B cell (primary cell): ENCODE data around the gene LIMK2. TPM values are rescaled to one million over a fixed set of nuclear protein-coding genes. Genes with fewer than 3 reads are reported as not detected.

ENCODE experiments used
- ATAC-seq: fragments of 200-7000 bp; cut with Tn5 transposase; one replicate; pipeline ENCODE4 v1.10.0; 2021; ENCODE audit warnings: low read depth, mild to moderate bottlenecking, moderate number of reproducible peaks, moderate library complexity
- CTCF ChIA-PET: fragments of 350-600 bp; sonication (Branson Sonifier 250); formaldehyde crosslinking; loops from one replicate; lab custom pipeline; 2021; ENCODE audit warnings: antibody characterized with exemption, inconsistent platforms; lab: Charles Lee
- POLR2A ChIA-PET: fragments of 350-600 bp; sonication (Branson Sonifier 250); formaldehyde crosslinking; loops from one replicate; lab custom pipeline; 2021; ENCODE audit warnings: antibody characterized with exemption; lab: Charles Lee
- DNase-seq: peaks from one replicate; pipeline ENCODE4 v3.0.0; 2013
- H2AFZ ChIP-seq: 2 replicates; pipeline ENCODE4 v1.6.1; 2012; ENCODE audit warnings: mild to moderate bottlenecking, low read depth, low read length; ENCODE audit not compliant: insufficient read depth, poor library complexity, severe bottlenecking
- H3K27ac ChIP-seq, 2 donors: 1 replicate in 1 of 2; 2 replicates in 1 of 2; pipeline ENCODE4 v1.5.1; 2012 to 2013; ENCODE audit warnings: low read length in 2 of 2, mild to moderate bottlenecking in 2 of 2, moderate library complexity in 1 of 2
- H3K27me3 ChIP-seq, 4 experiments: fragments of 200-600 bp in 1 of 4; sonication (generic) in 1 of 4; replicated peaks in 1 of 4; 1 replicate in 2 of 4; 2 replicates in 2 of 4; pipeline versions ENCODE4 v1.6.1 to v1.7.0; 2013 to 2016; ENCODE audit warnings: low read length in 3 of 4, mild to moderate bottlenecking in 2 of 4, mixed read lengths in 1 of 4, moderate library complexity in 1 of 4; ENCODE audit not compliant: insufficient read depth in 4 of 4, control insufficient read depth in 3 of 4; ENCODE audit errors: control extremely low read depth in 1 of 4
- H3K36me3 ChIP-seq, 2 experiments: replicated peaks in 1 of 2; 1 replicate in 1 of 2; 2 replicates in 1 of 2; pipeline versions ENCODE4 v1.6.1 to v1.7.1; 2013; ENCODE audit warnings: low read length in 1 of 2; ENCODE audit not compliant: insufficient read depth in 2 of 2, control insufficient read depth in 1 of 2; ENCODE audit errors: control extremely low read depth in 1 of 2, extremely low read depth in 1 of 2
- H3K4me1 ChIP-seq, 2 donors: fragments of 200-600 bp in 1 of 2; sonication (generic) in 1 of 2; 1 replicate in 1 of 2; 2 replicates in 1 of 2; pipeline versions ENCODE4 v1.5.1 to v1.6.1; 2013 to 2017; ENCODE audit warnings: low read length in 2 of 2; ENCODE audit not compliant: control insufficient read depth in 2 of 2, insufficient read depth in 2 of 2
- H3K4me2 ChIP-seq: replicated peaks from 2 replicates; pipeline ENCODE3; 2012; ENCODE audit warnings: mild to moderate bottlenecking, low read depth, low read length; ENCODE audit not compliant: poor library complexity, severe bottlenecking
- H3K4me3 ChIP-seq, 5 experiments: fragments of 200-600 bp in 1 of 5; sonication (generic) in 1 of 5; 1 replicate in 3 of 5; 2 replicates in 2 of 5; pipeline versions ENCODE4 v1.5.1 to v1.7.0; 2011 to 2016; ENCODE audit warnings: low read length in 4 of 5, mild to moderate bottlenecking in 4 of 5, low read depth in 2 of 5, control low read depth in 1 of 5, moderate library complexity in 1 of 5; ENCODE audit not compliant: insufficient read depth in 1 of 5; ENCODE audit errors: control extremely low read depth in 1 of 5, extremely low read depth in 1 of 5
- H3K79me2 ChIP-seq: fragments of 200-600 bp; sonication (generic); one replicate; pipeline ENCODE4 v1.6.0; 2016; ENCODE audit warnings: low read length; ENCODE audit not compliant: control insufficient read depth, insufficient read depth
- H3K9ac ChIP-seq: fragments of 200-600 bp; sonication (generic); 2 replicates; pipeline ENCODE4 v1.6.1; 2017; ENCODE audit warnings: mild to moderate bottlenecking, low read length, moderate library complexity
- H3K9me3 ChIP-seq, 3 donors: one replicate each; pipeline versions ENCODE4 v1.6.1 to v1.7.1; 2013; ENCODE audit warnings: low read length in 2 of 3; ENCODE audit not compliant: control insufficient read depth in 2 of 3, insufficient read depth in 1 of 3; ENCODE audit errors: control extremely low read depth in 1 of 3
- H4K20me1 ChIP-seq: 2 replicates; pipeline ENCODE4 v1.6.0; 2012; ENCODE audit warnings: mild to moderate bottlenecking, low read length; ENCODE audit not compliant: insufficient read depth, control insufficient read depth, poor library complexity, severe bottlenecking
- H3K27ac Mint-ChIP-seq: one replicate; pipeline ENCODE4 v1.8.0; 2021; ENCODE audit warnings: mixed read lengths
- H3K27me3 Mint-ChIP-seq: one replicate; pipeline ENCODE4 v1.8.0; 2021; ENCODE audit warnings: mixed read lengths
- H3K4me1 Mint-ChIP-seq: one replicate; pipeline ENCODE4 v1.8.0; 2021; ENCODE audit warnings: mixed read lengths
- H3K4me3 Mint-ChIP-seq: one replicate; pipeline ENCODE4 v1.8.0; 2021; ENCODE audit warnings: mixed read lengths
- H3K9me3 Mint-ChIP-seq: one replicate; pipeline ENCODE4 v1.8.0; 2022; ENCODE audit warnings: mixed read lengths; ENCODE audit not compliant: insufficient read depth
- CTCF ChIP-seq: fragments of 200-600 bp; IDR thresholded peaks from one replicate; pipeline ENCODE4 v1.8.0; 2022; ENCODE audit warnings: antibody characterized with exemption, mild to moderate bottlenecking
- EZH2 ChIP-seq: IDR thresholded peaks from 2 replicates; pipeline ENCODE4 v1.6.1; 2012; ENCODE audit warnings: borderline replicate concordance, low read depth, mild to moderate bottlenecking, moderate library complexity, low read length; ENCODE audit not compliant: insufficient read depth, poor library complexity, severe bottlenecking
- WGBS: methylation state at CpG from one replicate; pipeline ENCODE4 v1.1.5; 2013; ENCODE audit warnings: missing lambda C conversion rate; ENCODE audit not compliant: insufficient coverage; 5-methylcytosine and 5-hydroxymethylcytosine counted together
- intact Hi-C: fragments of 100-400 bp; cut with micrococcal nuclease; formaldehyde crosslinking; loops from one replicate; pipeline ENCODE4 v1.10.0; 2022
- polyA plus RNA-seq: library from polyadenylated mRNA; depleted of rRNA; stranded (reverse); fragments of >200 nt; gene quantifications from 2 replicates; pipeline ENCODE4 v1.2.3, GENCODE V29; 2012
- total RNA-seq, 2 donors: library from RNA; stranded (reverse); fragments of 120-200 nt in 1 of 2; gene quantifications; 1 replicate in 1 of 2; 2 replicates in 1 of 2; pipeline versions ENCODE4 v1.2.3 to v1.2.4, GENCODE V29; 2013 to 2022

Gene LIMK2
- total and polyA plus RNA-seq, 2 donors (not counting 1 experiment from before 2014, with no cell fraction given) = 6.8 to 20.2 TPM

GRCh38 chr22:31274017-31274416, 61.9 kb downstream of the LIMK2 start:
- ChIA-PET POLR2A (interaction anchor here (0.6 to 1.0 kb wide), 2 partner anchors 17 to 155 kb away, joined by 3 read pairs; no protein-coding TSS in a partner anchor), CTCF (interaction anchor here (0.6 to 6.3 kb wide), 16 partner anchors 10 to 190 kb away, joined by 3 to 102 read pairs (median 8); partner anchors contain the start of genes LIMK2, PIK3IP1 and RNF185)
- H3K4me3 Mint-ChIP-seq = no peak overlapping the region
- H3K4me3 ChIP-seq = no peak overlapping the region
- DNase-seq = no peak
- H3K9me3 ChIP-seq = no peaks in the 10 kb centered on the region
- H3K4me1 Mint-ChIP-seq = no peaks in the 10 kb centered on the region
- no peak overlapping the region for H3K9ac ChIP-seq
- H3K4me1 ChIP-seq = peaks cover 0 to 3% of the 10 kb centered on the region in 2 donors
- TF ChIP-seq EZH2 = no peak
- TF ChIP-seq CTCF = no peak
- peaks cover 9% of the 10 kb centered on the region for H4K20me1 ChIP-seq
- H3K27ac Mint-ChIP-seq = peak overlapping the region; percentile 61
- ATAC-seq = no peak
- peaks cover 4% of the 10 kb centered on the region for H3K79me2 ChIP-seq
- intact Hi-C loops = no loop called here
- H3K4me2 ChIP-seq = no peak overlapping the region
- peaks cover 0 to 29% of the 10 kb centered on the region in 2 experiments for H3K36me3 ChIP-seq
- no peaks in the 10 kb centered on the region for H3K9me3 Mint-ChIP-seq
- H3K27ac ChIP-seq = no peak overlapping the region
- H3K27me3 ChIP-seq = no peaks in the 10 kb centered on the region
- no peak overlapping the region for H2AFZ ChIP-seq
- WGBS = 100% methylated on average over 1 of the region's 3 CpGs
- no peaks in the 10 kb centered on the region for H3K27me3 Mint-ChIP-seq

- no peaks in the 10 kb centered on the region for H3K9me3 ChIP-seq
- intact Hi-C loops = no loop called here
- Mint-ChIP-seq H3K27ac (no peak overlapping the region), H3K4me3 (no peak overlapping the region), H3K4me1 (no peaks in the 10 kb centered on the region), H3K27me3 (no peaks in the 10 kb centered on the region), H3K9me3 (no peaks in the 10 kb centered on the region)
- no peak overlapping the region for H3K9ac ChIP-seq
- no peak for ATAC-seq
- H3K79me2 ChIP-seq = peaks cover 4% of the 10 kb centered on the region
- DNase-seq = no peak
- H3K36me3 ChIP-seq = peaks cover 0 to 37% of the 10 kb centered on the region in 2 experiments
- H3K4me3 ChIP-seq = no peak overlapping the region
- H4K20me1 ChIP-seq = peaks cover 9% of the 10 kb centered on the region
- WGBS = 100% methylated on average over 5 of the region's 6 CpGs
- ChIA-PET POLR2A (interaction anchor here (0.6 to 0.8 kb wide), 2 partner anchors 15 to 117 kb away, joined by 3 to 5 read pairs; no protein-coding TSS in a partner anchor), CTCF (interaction anchor here (1.1 to 6.3 kb wide), 6 partner anchors 9 to 187 kb away, joined by 3 to 102 read pairs (median 38); partner anchors contain the start of genes LIMK2 and PIK3IP1)
- TF ChIP-seq CTCF (no peak), EZH2 (no peak)
- no peaks in the 10 kb centered on the region for H3K27me3 ChIP-seq
- H3K4me1 ChIP-seq = peaks cover 0 to 3% of the 10 kb centered on the region in 2 donors
- no peak overlapping the region for H3K27ac ChIP-seq
- no peak overlapping the region for H3K4me2 ChIP-seq
- no peak overlapping the region for H2AFZ ChIP-seq
Observed at GRCh38 chr22:31275018-31275417, 62.9 kb downstream of the LIMK2 start.
